Measurements from ENCODE around the gene ZNF598. TPM values are rescaled to one million over a fixed set of nuclear protein-coding genes. Genes with fewer than 3 reads are reported as not detected.

ZNF598 gene
- total and polyA plus RNA-seq, 3 donors from 2014 or later: 46.3 to 94.6 (median 80.4) TPM

DNA sequence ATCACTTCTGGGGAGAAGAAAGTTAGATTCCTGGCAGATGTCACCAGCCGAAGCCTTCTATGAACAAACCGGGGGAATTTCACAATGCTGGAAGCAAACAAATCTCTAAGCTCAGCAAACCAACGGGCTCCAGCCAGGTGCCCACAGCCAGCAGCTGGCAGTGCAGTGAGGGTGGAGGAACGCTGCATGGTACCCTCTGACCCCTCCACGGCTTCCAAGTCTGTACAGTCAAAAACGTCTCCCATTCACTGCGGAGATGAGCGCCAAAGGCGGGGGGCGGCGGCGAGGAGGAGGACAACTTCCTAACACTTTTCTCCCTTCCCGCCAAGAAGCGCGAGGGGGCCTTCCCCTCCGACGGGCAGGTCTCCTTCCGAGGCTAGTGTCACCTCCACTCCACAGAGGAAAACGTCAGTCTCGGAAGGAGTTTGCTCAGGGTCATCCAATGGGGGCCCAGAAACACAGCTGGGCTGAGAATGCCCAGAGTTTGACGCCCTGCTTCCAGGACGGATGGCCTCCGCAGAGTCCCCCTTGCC, 924 bp downstream of the ZNF598 start:
- WGBS, 2 donors: 2 to 5% methylated on average over 17 to 23 of the region's 23 CpGs
- H3K4me1 ChIP-seq: peaks cover 44% of the 10 kb centered on the region
- intact Hi-C loops (cut with DNase I; ENCODE audit: low total_unique reads): no loop called here

GRCh38 chr16:2008009-2008526, 1.6 kb downstream of the ZNF598 start:
- Histone ChIP-seq H3K27ac (no peak overlapping the region), H3K4me1 (peaks cover 47% of the 10 kb centered on the region), H3K27me3 (no peaks in the 10 kb centered on the region), H3K36me3 (ENCODE audit: low read depth, missing control alignments) (no peaks in the 10 kb centered on the region), H3K4me3 (no peak overlapping the region), H3K9me3 (no peaks in the 10 kb centered on the region)
- intact Hi-C loops (cut with DNase I; ENCODE audit: low total_unique reads): no loop called here
- DNase-seq: no peak
- 34 to 48% methylated on average over 12 to 15 of the region's 15 CpGs for WGBS, 2 donors
- TF ChIP-seq, protein P1, sequence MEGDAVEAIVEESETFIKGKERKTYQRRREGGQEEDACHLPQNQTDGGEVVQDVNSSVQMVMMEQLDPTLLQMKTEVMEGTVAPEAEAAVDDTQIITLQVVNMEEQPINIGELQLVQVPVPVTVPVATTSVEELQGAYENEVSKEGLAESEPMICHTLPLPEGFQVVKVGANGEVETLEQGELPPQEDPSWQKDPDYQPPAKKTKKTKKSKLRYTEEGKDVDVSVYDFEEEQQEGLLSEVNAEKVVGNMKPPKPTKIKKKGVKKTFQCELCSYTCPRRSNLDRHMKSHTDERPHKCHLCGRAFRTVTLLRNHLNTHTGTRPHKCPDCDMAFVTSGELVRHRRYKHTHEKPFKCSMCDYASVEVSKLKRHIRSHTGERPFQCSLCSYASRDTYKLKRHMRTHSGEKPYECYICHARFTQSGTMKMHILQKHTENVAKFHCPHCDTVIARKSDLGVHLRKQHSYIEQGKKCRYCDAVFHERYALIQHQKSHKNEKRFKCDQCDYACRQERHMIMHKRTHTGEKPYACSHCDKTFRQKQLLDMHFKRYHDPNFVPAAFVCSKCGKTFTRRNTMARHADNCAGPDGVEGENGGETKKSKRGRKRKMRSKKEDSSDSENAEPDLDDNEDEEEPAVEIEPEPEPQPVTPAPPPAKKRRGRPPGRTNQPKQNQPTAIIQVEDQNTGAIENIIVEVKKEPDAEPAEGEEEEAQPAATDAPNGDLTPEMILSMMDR (IDR thresholded peaks at IDR 0.05): no peak
- TF ChIP-seq POLR2A (IDR thresholded peaks at IDR 0.05): no peak

More for the DNA sequence above, 924 bp downstream of the ZNF598 start:
- TF ChIP-seq POLR2A (IDR thresholded peaks at IDR 0.05): no peak
- TF ChIP-seq, protein P1 (IDR thresholded peaks at IDR 0.05): no peak
- Histone ChIP-seq H3K27ac (peak overlapping the region in 1 of 2 donors; percentile 72), H3K36me3 (ENCODE audit: low read depth, missing control alignments) (no peaks in the 10 kb centered on the region), H3K9me3 (no peaks in the 10 kb centered on the region), H3K4me3 (peak overlapping the region; percentile 80 to 83), H3K27me3 (no peaks in the 10 kb centered on the region)
- DNase-seq: no peak

DNA sequence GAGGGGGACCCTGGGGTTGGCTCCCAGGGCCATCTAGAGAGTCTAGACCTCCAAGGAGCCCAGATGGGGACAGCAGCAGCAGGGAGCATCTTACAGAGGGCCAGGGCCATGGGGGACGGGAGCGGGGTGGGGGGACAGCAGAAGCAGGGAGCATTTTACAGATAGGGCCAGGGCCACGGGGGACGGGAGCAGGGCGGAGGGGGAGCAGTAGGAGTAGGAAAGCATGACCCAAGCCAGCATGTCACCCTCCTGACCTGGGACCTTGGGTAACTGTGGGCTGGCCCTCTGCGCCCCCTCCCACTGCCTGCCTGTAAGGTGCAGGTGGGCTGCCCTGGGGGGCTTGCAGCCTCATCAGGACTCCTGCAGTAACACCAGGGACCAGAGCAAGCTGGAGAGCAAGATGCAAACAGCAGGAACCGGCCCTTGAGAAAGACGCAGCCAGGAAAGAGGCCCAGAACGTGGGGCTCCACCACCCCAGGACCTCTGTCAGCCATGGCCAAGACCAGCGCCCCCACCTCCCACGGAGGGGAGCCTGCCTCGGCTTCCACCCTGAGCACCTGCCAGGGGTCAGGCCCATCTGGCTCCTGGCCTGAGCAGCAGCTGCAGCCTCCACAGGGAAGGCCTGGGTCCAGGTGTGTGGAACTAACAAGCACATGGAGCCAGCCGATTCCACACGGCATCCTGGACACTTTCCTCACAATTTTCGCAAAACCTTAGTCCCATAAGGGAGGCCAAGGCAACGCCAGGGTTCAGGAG, 2.4 kb downstream of the ZNF598 start:
- H3K4me3 ChIP-seq: no peak overlapping the region
- no peak for DNase-seq
- peaks cover 47% of the 10 kb centered on the region for H3K4me1 ChIP-seq
- intact Hi-C loops (cut with DNase I; ENCODE audit: low total_unique reads): no loop called here
- H3K9me3 ChIP-seq: no peaks in the 10 kb centered on the region
- WGBS, 2 donors: 71 to 82% methylated on average over 10 to 16 of the region's 16 CpGs
- H3K36me3 ChIP-seq (ENCODE audit: low read depth, missing control alignments): no peaks in the 10 kb centered on the region
- H3K27me3 ChIP-seq: no peaks in the 10 kb centered on the region
- TF ChIP-seq, protein P1 (IDR thresholded peaks at IDR 0.05): no peak
- no peak for TF ChIP-seq POLR2A (IDR thresholded peaks at IDR 0.05)
- no peak overlapping the region for H3K27ac ChIP-seq

- no peak overlapping the region for H3K27ac ChIP-seq
- no peak for DNase-seq
- WGBS, 2 donors: 85 to 86% methylated on average over 4 to 8 of the region's 8 CpGs
- no peak overlapping the region for H3K4me3 ChIP-seq
- H3K36me3 ChIP-seq (ENCODE audit: low read depth, missing control alignments): no peaks in the 10 kb centered on the region
- H3K27me3 ChIP-seq: no peaks in the 10 kb centered on the region
- TF ChIP-seq POLR2A (IDR thresholded peaks at IDR 0.05): no peak
- TF ChIP-seq, protein P1 (IDR thresholded peaks at IDR 0.05): no peak
- H3K9me3 ChIP-seq: no peaks in the 10 kb centered on the region
- H3K4me1 ChIP-seq: peaks cover 47% of the 10 kb centered on the region
- intact Hi-C loops (cut with DNase I; ENCODE audit: low total_unique reads): no loop called here
Measured at GRCh38 chr16:2006317-2006716, 3.3 kb downstream of the ZNF598 start.

Data from testis (tissue), 3 donors.